RWPE2 (cell line): Measurements from ENCODE around the gene MED13.
A peak's percentile ranks its signal among the peaks of the same experiment; 100 is the strongest.

Source experiments
- ATAC-seq: fragments of 200-7000 bp; cut with Tn5 transposase; 3 replicates; pipeline ENCODE4 v1.9.1; 2021; ENCODE audit warnings: low read depth
- DNase-seq: peaks from one replicate; pipeline ENCODE4 v3.0.0-alpha.2; 2020; ENCODE audit warnings: low spot score
- H3K27ac ChIP-seq: fragments of 450-650 bp; 2 replicates; pipeline ENCODE4 v1.5.1; 2017; ENCODE audit warnings: mild to moderate bottlenecking; ENCODE audit not compliant: poor library complexity, severe bottlenecking
- H3K27me3 ChIP-seq: fragments of 250-450 bp; sonication (Bioruptor Pico); 2 replicates; pipeline ENCODE4 v1.5.1; 2021; ENCODE audit warnings: mild to moderate bottlenecking, moderate library complexity; ENCODE audit not compliant: insufficient read depth, poor library complexity, severe bottlenecking
- H3K36me3 ChIP-seq: fragments of 250-450 bp; sonication (Bioruptor Pico); 2 replicates; pipeline ENCODE4 v1.5.1; 2020; ENCODE audit warnings: low read depth, mild to moderate bottlenecking, moderate library complexity
- H3K4me1 ChIP-seq: fragments of 250-450 bp; sonication (Bioruptor Pico); 2 replicates; pipeline ENCODE4 v1.5.1; 2021; ENCODE audit warnings: mild to moderate bottlenecking, moderate library complexity; ENCODE audit not compliant: insufficient read depth, poor library complexity, severe bottlenecking
- H3K4me3 ChIP-seq: fragments of 250-450 bp; sonication (Bioruptor Pico); 2 replicates; pipeline ENCODE4 v1.5.1; 2021; ENCODE audit warnings: mild to moderate bottlenecking, moderate library complexity; ENCODE audit not compliant: severe bottlenecking
- H3K9me3 ChIP-seq: fragments of 250-450 bp; sonication (Bioruptor Pico); 2 replicates; pipeline ENCODE4 v1.5.1; 2021; ENCODE audit warnings: mild to moderate bottlenecking, moderate library complexity; ENCODE audit not compliant: severe bottlenecking
- TF ChIP-seq, protein P1 (sequence below): fragments of 450-650 bp; IDR thresholded peaks from one replicate; pipeline ENCODE4 v1.5.1; 2017; ENCODE audit warnings: mild to moderate bottlenecking, moderate library complexity; ENCODE audit not compliant: poor library complexity, severe bottlenecking

Gene MED13

DNA sequence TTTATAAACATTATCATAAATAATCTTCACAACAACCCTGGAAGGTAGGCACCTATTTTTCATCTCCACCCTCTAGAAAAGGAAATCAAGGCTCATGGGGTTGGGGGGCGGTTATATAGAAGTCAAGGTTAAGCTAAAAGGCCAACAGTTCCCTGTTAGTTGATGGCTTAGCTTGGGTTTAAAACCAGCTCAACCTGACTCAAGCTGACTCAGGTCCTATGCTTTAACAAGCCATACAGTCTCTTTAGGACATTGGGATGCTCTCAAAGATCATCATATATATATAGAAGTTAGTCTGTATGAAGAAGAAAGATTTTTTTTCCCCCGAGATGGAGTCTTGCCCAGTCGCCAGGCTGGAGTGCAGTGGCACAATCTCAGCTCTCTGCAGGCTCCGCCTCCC is 44.8 kb upstream of the MED13 start:
- no peaks in the 10 kb centered on the region for H3K27me3 ChIP-seq
- TF ChIP-seq, protein P1, sequence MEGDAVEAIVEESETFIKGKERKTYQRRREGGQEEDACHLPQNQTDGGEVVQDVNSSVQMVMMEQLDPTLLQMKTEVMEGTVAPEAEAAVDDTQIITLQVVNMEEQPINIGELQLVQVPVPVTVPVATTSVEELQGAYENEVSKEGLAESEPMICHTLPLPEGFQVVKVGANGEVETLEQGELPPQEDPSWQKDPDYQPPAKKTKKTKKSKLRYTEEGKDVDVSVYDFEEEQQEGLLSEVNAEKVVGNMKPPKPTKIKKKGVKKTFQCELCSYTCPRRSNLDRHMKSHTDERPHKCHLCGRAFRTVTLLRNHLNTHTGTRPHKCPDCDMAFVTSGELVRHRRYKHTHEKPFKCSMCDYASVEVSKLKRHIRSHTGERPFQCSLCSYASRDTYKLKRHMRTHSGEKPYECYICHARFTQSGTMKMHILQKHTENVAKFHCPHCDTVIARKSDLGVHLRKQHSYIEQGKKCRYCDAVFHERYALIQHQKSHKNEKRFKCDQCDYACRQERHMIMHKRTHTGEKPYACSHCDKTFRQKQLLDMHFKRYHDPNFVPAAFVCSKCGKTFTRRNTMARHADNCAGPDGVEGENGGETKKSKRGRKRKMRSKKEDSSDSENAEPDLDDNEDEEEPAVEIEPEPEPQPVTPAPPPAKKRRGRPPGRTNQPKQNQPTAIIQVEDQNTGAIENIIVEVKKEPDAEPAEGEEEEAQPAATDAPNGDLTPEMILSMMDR: no peak
- no peak overlapping the region for H3K4me3 ChIP-seq
- no peak overlapping the region for H3K27ac ChIP-seq
- no peaks in the 10 kb centered on the region for H3K9me3 ChIP-seq
- H3K4me1 ChIP-seq: no peaks in the 10 kb centered on the region
- ATAC-seq (no peak), DNase-seq (no peak)
- no peaks in the 10 kb centered on the region for H3K36me3 ChIP-seq

DNA sequence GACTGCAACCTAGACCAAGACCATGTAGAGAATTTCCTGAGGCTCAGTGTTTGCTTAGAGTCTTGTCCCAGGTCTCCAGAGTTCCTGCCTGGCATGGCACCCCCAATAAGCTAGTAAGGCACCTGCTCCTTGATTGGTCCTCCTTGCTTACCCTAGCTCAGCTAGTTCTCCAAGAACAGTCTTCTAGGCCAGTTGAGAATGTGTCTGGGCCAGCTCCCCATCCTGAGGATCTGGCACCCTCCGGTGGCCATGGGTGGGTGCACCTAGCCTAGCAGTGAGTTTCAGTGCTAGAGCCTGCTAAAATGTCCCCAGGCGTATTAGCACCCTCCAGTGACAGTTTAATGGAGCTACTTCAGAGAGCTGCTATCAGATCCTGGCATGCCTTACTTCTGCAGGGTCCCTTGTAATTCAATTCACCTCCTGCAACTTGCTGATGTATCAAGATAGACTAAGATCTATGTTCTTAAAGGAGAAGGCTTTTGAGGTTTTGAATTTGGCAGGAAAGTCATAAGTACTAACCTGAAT is 44.4 kb upstream of the MED13 start:
- ATAC-seq: peak; percentile 99
- no peaks in the 10 kb centered on the region for H3K4me1 ChIP-seq
- TF ChIP-seq, protein P1: peak; percentile 88
- no peaks in the 10 kb centered on the region for H3K36me3 ChIP-seq
- no peaks in the 10 kb centered on the region for H3K9me3 ChIP-seq
- peak; percentile 63 for DNase-seq
- no peak overlapping the region for H3K27ac ChIP-seq
- no peak overlapping the region for H3K4me3 ChIP-seq
- H3K27me3 ChIP-seq: no peaks in the 10 kb centered on the region

DNA sequence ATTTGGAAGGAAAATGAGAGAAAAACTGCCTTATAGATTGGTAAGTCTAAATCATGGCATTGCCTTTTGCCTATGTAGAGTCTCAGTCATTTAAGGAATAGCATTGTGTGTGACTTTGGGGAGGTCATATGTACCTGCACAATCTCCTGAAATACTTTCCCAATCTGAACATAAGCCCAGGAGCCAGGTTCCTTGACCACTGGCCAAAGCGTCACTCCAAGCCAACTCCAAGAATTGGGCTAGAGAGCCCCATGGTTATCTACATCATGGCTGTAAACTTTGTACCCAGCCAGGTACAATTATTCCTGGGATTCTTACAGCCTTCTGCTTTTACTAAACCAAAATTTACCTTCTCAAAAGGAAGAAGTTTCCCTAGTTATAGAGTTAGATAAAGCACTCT is 40.8 kb upstream of the MED13 start:
- no peaks in the 10 kb centered on the region for H3K4me1 ChIP-seq
- H3K27ac ChIP-seq: no peak overlapping the region
- no peak for DNase-seq
- TF ChIP-seq, protein P1: no peak
- H3K27me3 ChIP-seq: no peaks in the 10 kb centered on the region
- H3K9me3 ChIP-seq: no peaks in the 10 kb centered on the region
- no peak overlapping the region for H3K4me3 ChIP-seq
- ATAC-seq: no peak
- H3K36me3 ChIP-seq: no peaks in the 10 kb centered on the region

DNA sequence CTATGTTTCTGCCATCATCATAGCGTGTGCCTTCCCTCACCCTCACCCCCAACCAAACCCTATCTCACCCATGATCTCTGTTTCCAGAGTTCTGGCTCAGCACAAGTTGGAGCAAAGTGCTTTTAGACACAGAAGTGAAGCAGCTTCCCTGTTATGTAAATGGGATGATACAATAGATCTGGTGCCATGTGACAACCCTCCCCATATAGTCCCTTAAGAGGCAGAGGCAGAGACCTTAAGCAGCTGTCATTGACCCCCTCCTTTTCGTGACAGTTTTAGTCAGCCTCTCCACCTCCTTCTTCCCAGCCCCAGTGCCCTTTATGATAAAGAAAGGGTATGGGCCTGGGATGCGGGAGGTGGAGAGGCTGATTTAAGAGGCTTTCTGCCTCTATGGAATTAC is 40.3 kb upstream of the MED13 start:
- H3K4me3 ChIP-seq: no peak overlapping the region
- no peak overlapping the region for H3K27ac ChIP-seq
- no peaks in the 10 kb centered on the region for H3K4me1 ChIP-seq
- H3K9me3 ChIP-seq: no peaks in the 10 kb centered on the region
- TF ChIP-seq, protein P1: no peak
- no peaks in the 10 kb centered on the region for H3K27me3 ChIP-seq
- ATAC-seq (no peak), DNase-seq (no peak)
- H3K36me3 ChIP-seq: no peaks in the 10 kb centered on the region

DNA sequence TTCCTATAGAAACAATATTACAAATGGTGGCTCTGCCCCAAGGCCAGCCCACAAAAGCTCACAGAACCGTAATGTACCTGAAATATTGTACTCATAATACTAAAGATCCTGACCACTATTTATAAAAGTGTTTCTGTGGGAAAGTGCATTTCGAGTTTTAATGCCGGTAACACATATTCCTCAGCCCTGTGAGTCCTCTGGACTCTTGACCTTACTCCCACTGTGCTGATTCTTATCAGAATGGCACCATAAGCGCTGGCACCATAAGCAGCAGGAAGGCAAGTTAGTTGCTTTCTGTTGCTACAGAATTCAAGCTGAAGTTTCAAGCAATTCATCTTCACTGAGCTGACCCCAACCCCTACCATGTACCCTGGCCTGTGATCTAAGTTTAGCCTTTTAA is 36.4 kb upstream of the MED13 start:
- H3K36me3 ChIP-seq: no peaks in the 10 kb centered on the region
- H3K27me3 ChIP-seq: no peaks in the 10 kb centered on the region
- no peaks in the 10 kb centered on the region for H3K4me1 ChIP-seq
- H3K27ac ChIP-seq: no peak overlapping the region
- DNase-seq: no peak
- no peaks in the 10 kb centered on the region for H3K9me3 ChIP-seq
- no peak overlapping the region for H3K4me3 ChIP-seq
- ATAC-seq: no peak
- TF ChIP-seq, protein P1: no peak
